ENCODE data around the gene OPRM1.

DNA sequence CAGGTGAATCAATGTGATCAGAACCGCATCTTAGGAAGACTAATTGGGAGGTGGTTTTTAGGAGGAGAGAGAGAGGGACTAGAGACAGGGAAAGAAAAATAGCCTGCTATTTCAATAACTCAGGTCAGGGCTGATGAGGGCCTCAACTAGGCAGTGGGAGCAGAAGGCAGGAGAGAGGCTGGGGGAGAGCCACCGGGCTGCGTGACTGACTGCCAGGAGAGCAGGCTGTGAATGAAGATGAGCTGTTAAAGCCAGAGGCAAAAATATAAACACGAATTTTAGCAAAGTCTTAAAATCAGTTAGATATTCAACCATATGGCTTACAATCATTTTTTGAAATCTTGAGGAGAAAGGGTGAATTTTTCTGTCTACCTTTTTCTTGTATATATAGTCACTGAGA lies 168.0 kb downstream of the OPRM1 start:
- TF ChIP-seq, protein P1, sequence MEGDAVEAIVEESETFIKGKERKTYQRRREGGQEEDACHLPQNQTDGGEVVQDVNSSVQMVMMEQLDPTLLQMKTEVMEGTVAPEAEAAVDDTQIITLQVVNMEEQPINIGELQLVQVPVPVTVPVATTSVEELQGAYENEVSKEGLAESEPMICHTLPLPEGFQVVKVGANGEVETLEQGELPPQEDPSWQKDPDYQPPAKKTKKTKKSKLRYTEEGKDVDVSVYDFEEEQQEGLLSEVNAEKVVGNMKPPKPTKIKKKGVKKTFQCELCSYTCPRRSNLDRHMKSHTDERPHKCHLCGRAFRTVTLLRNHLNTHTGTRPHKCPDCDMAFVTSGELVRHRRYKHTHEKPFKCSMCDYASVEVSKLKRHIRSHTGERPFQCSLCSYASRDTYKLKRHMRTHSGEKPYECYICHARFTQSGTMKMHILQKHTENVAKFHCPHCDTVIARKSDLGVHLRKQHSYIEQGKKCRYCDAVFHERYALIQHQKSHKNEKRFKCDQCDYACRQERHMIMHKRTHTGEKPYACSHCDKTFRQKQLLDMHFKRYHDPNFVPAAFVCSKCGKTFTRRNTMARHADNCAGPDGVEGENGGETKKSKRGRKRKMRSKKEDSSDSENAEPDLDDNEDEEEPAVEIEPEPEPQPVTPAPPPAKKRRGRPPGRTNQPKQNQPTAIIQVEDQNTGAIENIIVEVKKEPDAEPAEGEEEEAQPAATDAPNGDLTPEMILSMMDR (IDR thresholded peaks at IDR 0.05 in 2 of 3, conservative IDR thresholded peaks at IDR 0.05 in 1 of 3; ENCODE audit: borderline replicate concordance in 1 of 3, insufficient read depth in 1 of 3, low read depth in 2 of 3, low read length in 2 of 3), result no peak
- no peak for TF ChIP-seq TCF7L2 (IDR thresholded peaks at IDR 0.05; ENCODE audit: borderline replicate concordance, extremely low read depth, insufficient read depth, insufficient read length)
- no peak for TF ChIP-seq MAX (IDR thresholded peaks at IDR 0.05)
- no peak for TF ChIP-seq POLR2A (IDR thresholded peaks at IDR 0.05; ENCODE audit: borderline replicate concordance, extremely low read depth, insufficient read depth, insufficient read length)
- no peak for TF ChIP-seq EZH2phosphoT487 (IDR thresholded peaks at IDR 0.05; ENCODE audit: borderline replicate concordance)
- no peak for TF ChIP-seq POLR2AphosphoS5 (IDR thresholded peaks at IDR 0.05; ENCODE audit: low read depth, low read length)
- TF ChIP-seq ZFX (IDR thresholded peaks at IDR 0.05), result no peak
- no peak for TF ChIP-seq JUND (IDR thresholded peaks at IDR 0.05)
- TF ChIP-seq SIN3A (IDR thresholded peaks at IDR 0.05; ENCODE audit: low read depth), result no peak
- TF ChIP-seq ZNF274 (IDR thresholded peaks at IDR 0.05; ENCODE audit: low read depth, low read length), result no peak
- TF ChIP-seq FOSL1 (IDR thresholded peaks at IDR 0.05; ENCODE audit: low read depth), result no peak
- TF ChIP-seq CEBPB (IDR thresholded peaks at IDR 0.05; ENCODE audit: low read depth), result no peak
- no peak for TF ChIP-seq YY1 (IDR thresholded peaks at IDR 0.05; ENCODE audit: extremely low read depth, insufficient replicate concordance, low read depth, low read length)
- no peak for TF ChIP-seq RAD21 (IDR thresholded peaks at IDR 0.05; ENCODE audit: low read depth)
